Cardiac fibroblast (primary cell): ENCODE data around the gene SMAD9.
A peak's percentile ranks its signal among the peaks of the same experiment; 100 is the strongest.
"Not testable (repeated sequence)": the region's sequence is repeated elsewhere in the genome, so short reads cannot be mapped to it uniquely, and the experiment has no call there.

Experiments used
- DNase-seq, 2 donors: peaks; one replicate each; pipeline versions ENCODE4 v3.0.0 to v3.0.0-alpha.2; 2010; ENCODE audit warnings: low read depth in 2 of 2
- H3K4me3 ChIP-seq, 2 donors: replicated peaks in 1 of 2; 1 replicate in 1 of 2; 2 replicates in 1 of 2; pipeline ENCODE4 v1.5.1; 2011; ENCODE audit warnings: low read depth in 2 of 2, low read length in 2 of 2, mild to moderate bottlenecking in 2 of 2, moderate library complexity in 1 of 2
- CTCF ChIP-seq: IDR thresholded peaks from one replicate; pipeline ENCODE4 v1.5.1; 2011; ENCODE audit warnings: low read depth, mild to moderate bottlenecking, low read length, inconsistent platforms

Gene SMAD9

GRCh38 chr13:36884235-36884634 lies 35.8 kb downstream of the SMAD9 start:
- no peak overlapping the region for H3K4me3 ChIP-seq
- TF ChIP-seq CTCF: no peak
- no peak for DNase-seq

DNA sequence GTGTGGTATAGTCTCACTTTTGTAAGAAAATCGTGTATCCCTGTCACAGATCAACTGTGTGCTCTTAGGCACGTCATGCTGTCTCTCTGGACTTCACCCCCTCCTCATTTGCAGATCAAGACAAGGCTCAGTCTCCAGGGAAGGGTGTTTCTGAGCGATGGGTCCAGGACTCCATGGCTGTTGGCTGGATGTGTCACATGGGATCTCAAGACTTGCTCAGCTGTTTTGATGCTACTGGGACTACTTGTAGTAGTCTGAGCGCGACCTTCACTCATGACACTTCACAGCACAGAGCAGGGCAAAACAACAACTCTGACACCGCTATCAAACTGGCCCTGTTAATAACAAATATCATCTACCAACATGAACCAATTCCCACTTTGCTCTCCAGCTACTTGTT lies 36.2 kb downstream of the SMAD9 start:
- TF ChIP-seq CTCF: no peak
- no peak overlapping the region for H3K4me3 ChIP-seq
- no peak for DNase-seq

- H3K4me3 ChIP-seq: not testable (repeated sequence)
- DNase-seq: peak in 1 of 2 donors; percentile 11
Observed at GRCh38 chr13:36883392-36883791, 36.6 kb downstream of the SMAD9 start.

GRCh38 chr13:36882829-36883390 lies 37.1 kb downstream of the SMAD9 start:
- no peak for TF ChIP-seq CTCF
- no peak overlapping the region for H3K4me3 ChIP-seq
- no peak for DNase-seq

- H3K4me3 ChIP-seq: no peak overlapping the region
- DNase-seq: peak; percentile 38 to 51
- no peak for TF ChIP-seq CTCF
Observed at GRCh38 chr13:36880961-36881360, 39.1 kb downstream of the SMAD9 start.

GRCh38 chr13:36879218-36879938 lies 40.7 kb downstream of the SMAD9 start:
- DNase-seq: no peak
- no peak for TF ChIP-seq CTCF
- no peak overlapping the region for H3K4me3 ChIP-seq

DNA sequence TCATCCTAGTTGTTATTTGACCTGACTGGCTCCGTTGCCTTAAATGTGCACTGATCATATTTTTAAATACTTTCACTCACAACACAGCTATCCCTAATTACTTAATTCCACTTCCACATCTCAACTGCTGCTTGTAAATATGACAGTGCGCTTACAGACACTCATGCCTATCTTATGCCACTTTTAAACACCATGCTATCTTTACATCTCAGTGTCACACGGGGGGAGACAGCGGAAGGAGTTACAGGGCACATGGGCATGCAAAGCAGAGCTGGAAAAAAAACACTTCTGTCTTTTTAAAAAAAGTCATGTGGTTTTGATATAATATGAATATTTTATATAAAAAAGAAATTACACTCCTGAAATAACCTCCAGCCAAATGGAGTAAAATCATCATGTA lies 44.1 kb downstream of the SMAD9 start:
- no peak for TF ChIP-seq CTCF
- no peak overlapping the region for H3K4me3 ChIP-seq
- no peak for DNase-seq
